T-cell (primary cell): ENCODE measurements around the gene SPIN2B. TPM values are rescaled to one million over a fixed set of nuclear protein-coding genes. Genes with fewer than 3 reads are reported as not detected.
"Not testable (repeated sequence)": the region's sequence is repeated elsewhere in the genome, so short reads cannot be mapped to it uniquely, and the experiment has no call there.

ENCODE experiments used
- ATAC-seq, 4 experiments: fragments of 200-7000 bp in 3 of 4; fragments of 150-1000 bp in 1 of 4; cut with Tn5 transposase; replicated peaks in 1 of 4; 1 replicate in 3 of 4; 2 replicates in 1 of 4; pipeline ENCODE4 v1.10.0; 2021; ENCODE audit warnings: moderate library complexity in 3 of 4, mild to moderate bottlenecking in 2 of 4, moderate number of reproducible peaks in 1 of 4
- CTCF ChIA-PET, 2 donors: fragments of 300-600 bp; sonication (Branson Sonifier 250); formaldehyde crosslinking; loops; one replicate each; lab custom pipeline; 2022; ENCODE audit warnings: antibody characterized with exemption in 2 of 2; lab: Charles Lee
- POLR2A ChIA-PET, 2 donors: fragments of 300-600 bp; sonication (Branson Sonifier 250); formaldehyde crosslinking; loops; one replicate each; lab custom pipeline; 2022; ENCODE audit warnings: antibody characterized with exemption in 2 of 2; lab: Charles Lee
- DNase-seq, 35 experiments: peaks; one replicate each; pipeline versions ENCODE4 v3.0.0 to v3.0.0-alpha.2; 2013 to 2023
- H3K27ac ChIP-seq: one replicate; pipeline ENCODE4 v1.5.1; 2013; ENCODE audit warnings: low read length
- H3K27me3 ChIP-seq, 2 experiments: replicated peaks in 1 of 2; 1 replicate in 1 of 2; 2 replicates in 1 of 2; pipeline versions ENCODE4 v1.6.1 to v1.7.0; 2013; ENCODE audit warnings: low read length in 1 of 2, mixed read lengths in 1 of 2; ENCODE audit not compliant: control insufficient read depth in 2 of 2, insufficient read depth in 2 of 2; ENCODE audit errors: extremely low read depth in 1 of 2
- H3K36me3 ChIP-seq, 2 donors: 1 replicate in 1 of 2; 2 replicates in 1 of 2; pipeline versions ENCODE4 v1.6.1 to v1.7.0; 2013; ENCODE audit warnings: low read length in 1 of 2; ENCODE audit not compliant: control insufficient read depth in 2 of 2, insufficient read depth in 1 of 2; ENCODE audit errors: extremely low read depth in 1 of 2
- H3K4me1 ChIP-seq, 2 experiments: 1 replicate in 1 of 2; 2 replicates in 1 of 2; pipeline versions ENCODE4 v1.6.1 to v1.7.0; 2013; ENCODE audit warnings: low read length in 2 of 2, mixed read lengths in 1 of 2; ENCODE audit not compliant: insufficient read depth in 2 of 2, control insufficient read depth in 1 of 2; ENCODE audit errors: extremely low read depth in 1 of 2
- H3K4me3 ChIP-seq, 2 donors: 1 replicate in 1 of 2; 2 replicates in 1 of 2; pipeline versions ENCODE4 v1.5.1 to v1.7.0; 2013; ENCODE audit warnings: mild to moderate bottlenecking in 2 of 2, low read length in 1 of 2, moderate library complexity in 1 of 2; ENCODE audit not compliant: control insufficient read depth in 1 of 2; ENCODE audit errors: extremely low read depth in 1 of 2
- H3K9me3 ChIP-seq: 2 replicates; pipeline ENCODE4 v1.7.0; 2013
- H3K27ac Mint-ChIP-seq, 2 donors: one replicate each; pipeline ENCODE4 v1.8.0; 2020 to 2021; ENCODE audit warnings: mild to moderate bottlenecking in 2 of 2, mixed read lengths in 2 of 2
- H3K27me3 Mint-ChIP-seq, 2 donors: one replicate each; pipeline ENCODE4 v1.8.0; 2021 to 2022; ENCODE audit warnings: mixed read lengths in 2 of 2
- H3K36me3 Mint-ChIP-seq: one replicate; pipeline ENCODE4 v1.8.0; 2021; ENCODE audit warnings: mixed read lengths
- H3K4me1 Mint-ChIP-seq, 3 donors: one replicate each; pipeline ENCODE4 v1.8.0; 2020 to 2022; ENCODE audit warnings: mixed read lengths in 3 of 3, mild to moderate bottlenecking in 1 of 3
- H3K4me3 Mint-ChIP-seq, 3 donors: one replicate each; pipeline ENCODE4 v1.8.0; 2020 to 2022; ENCODE audit warnings: mild to moderate bottlenecking in 3 of 3, mixed read lengths in 3 of 3, moderate library complexity in 3 of 3
- H3K9me3 Mint-ChIP-seq, 3 donors: one replicate each; pipeline ENCODE4 v1.8.0; 2020 to 2022; ENCODE audit warnings: mixed read lengths in 3 of 3
- WGBS: methylation state at CpG from one replicate; pipeline ENCODE4 v1.1.5; 2013; ENCODE audit warnings: missing lambda C conversion rate; ENCODE audit not compliant: insufficient coverage; 5-methylcytosine and 5-hydroxymethylcytosine counted together
- total RNA-seq, 35 experiments: library from RNA in 6 of 35; stranded (reverse) in 6 of 35; fragments of 120-200 nt in 1 of 35; gene quantifications; one replicate each; pipeline versions ENCODE4 v1.2.1 to v1.2.4 and lab custom pipeline; 2013 to 2026

SPIN2B gene
- total RNA-seq, 5 donors from 2014 or later (not counting 1 experiment from before 2014, with no cell fraction given): 11.4 to 17.7 (median 12.7) TPM

DNA sequence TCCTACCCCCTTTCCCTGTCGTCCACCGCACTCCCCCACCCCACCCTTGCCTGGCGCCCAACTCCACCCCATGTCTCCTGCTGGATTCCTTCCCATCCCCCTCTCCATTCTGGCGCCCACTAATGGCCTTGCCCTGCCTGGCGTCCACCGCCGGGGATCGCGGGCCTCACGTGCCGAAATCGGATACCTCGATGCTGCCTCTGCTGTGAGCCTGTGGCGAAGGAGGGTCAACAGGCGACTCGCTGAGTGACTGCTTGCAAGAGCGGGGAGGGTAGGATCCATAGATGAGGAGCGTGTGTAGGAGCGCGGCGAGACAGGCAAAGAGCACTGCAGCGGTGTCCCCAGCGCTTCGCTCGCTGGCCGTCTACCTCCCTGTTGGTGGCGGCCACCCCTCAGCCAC, 15.7 kb upstream of the SPIN2B start, which contains the start of gene SPIN2A:
Gene SPIN2A (minus strand): TSS at position 325 of the 400 bp plus-strand sequence. CDS start 800 bp downstream, outside the sequence.
- H3K4me3 ChIP-seq, DNase-seq, H3K9me3 Mint-ChIP-seq, POLR2A ChIA-PET, H3K9me3 ChIP-seq, H3K4me1 Mint-ChIP-seq, H3K36me3 ChIP-seq, CTCF ChIA-PET, H3K27ac ChIP-seq, H3K27me3 Mint-ChIP-seq, H3K27me3 ChIP-seq, H3K27ac Mint-ChIP-seq, ATAC-seq, H3K36me3 Mint-ChIP-seq, H3K4me3 Mint-ChIP-seq, H3K4me1 ChIP-seq: not testable (repeated sequence)
- 93% methylated on average over 8 of the region's 27 CpGs for WGBS

DNA sequence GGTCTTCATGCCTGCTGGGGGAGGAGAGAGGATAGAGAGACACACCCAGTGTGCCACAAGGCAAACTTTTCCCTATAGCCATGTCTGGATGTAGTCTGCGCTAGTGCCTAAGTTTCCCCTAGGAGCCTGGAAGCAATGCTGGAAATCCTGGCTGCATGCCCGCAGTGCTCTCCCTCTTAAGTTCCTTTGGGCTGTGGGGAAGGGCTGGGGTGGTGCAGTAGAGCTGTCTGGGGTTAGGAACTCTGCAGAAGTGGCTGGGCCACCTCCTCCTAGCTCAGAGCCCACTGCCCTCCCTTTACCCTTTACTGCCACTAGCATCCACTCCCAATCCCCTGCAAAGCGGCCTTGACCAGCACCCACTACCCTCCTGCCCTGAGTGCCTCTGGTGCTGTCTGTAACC, 15.2 kb upstream of the SPIN2B start:
- H3K27me3 Mint-ChIP-seq, H3K4me1 Mint-ChIP-seq, DNase-seq, H3K27me3 ChIP-seq, H3K36me3 Mint-ChIP-seq, CTCF ChIA-PET, H3K4me1 ChIP-seq, H3K9me3 ChIP-seq, H3K27ac Mint-ChIP-seq, H3K27ac ChIP-seq, H3K4me3 ChIP-seq, POLR2A ChIA-PET, H3K36me3 ChIP-seq, H3K9me3 Mint-ChIP-seq, H3K4me3 Mint-ChIP-seq, ATAC-seq: not testable (repeated sequence)
- WGBS: 100% methylated on average over 1 of the region's 3 CpGs

DNA sequence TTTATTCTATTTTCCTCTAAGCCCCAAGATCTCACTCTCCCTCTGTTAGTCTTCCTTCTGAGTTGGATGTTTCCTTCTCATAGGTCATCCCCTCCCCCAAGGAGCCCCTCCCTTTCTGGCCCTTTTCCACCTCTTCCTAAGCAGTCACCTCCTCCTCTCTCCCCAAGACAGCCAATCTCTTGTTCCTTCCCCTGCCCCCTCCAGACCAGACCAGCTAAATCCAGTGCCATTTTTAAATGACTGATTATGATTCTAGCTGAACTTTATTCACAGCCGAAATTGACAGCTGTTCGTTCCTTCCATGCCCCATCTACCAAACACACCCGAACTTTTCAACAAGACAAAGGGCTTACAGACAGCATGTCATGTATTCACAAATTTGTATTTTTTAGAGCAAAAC, 13.9 kb upstream of the SPIN2B start:
- CTCF ChIA-PET: interaction anchor here in 1 of 2 donors (0.6 kb wide), 1 partner anchor 315 kb away, joined by 3 read pairs; no protein-coding TSS in a partner anchor
- H3K27ac Mint-ChIP-seq: no peak overlapping the region
- DNase-seq (no peak), ATAC-seq (no peak)
- no peak overlapping the region for H3K4me3 ChIP-seq
- no peaks in the 10 kb centered on the region for H3K9me3 Mint-ChIP-seq
- H3K4me1 ChIP-seq: no peaks in the 10 kb centered on the region
- no peaks in the 10 kb centered on the region for H3K9me3 ChIP-seq
- H3K4me1 Mint-ChIP-seq: no peaks in the 10 kb centered on the region
- peaks cover 4% of the 10 kb centered on the region for H3K36me3 Mint-ChIP-seq
- H3K4me3 Mint-ChIP-seq: no peak overlapping the region
- peaks cover 0 to 8% of the 10 kb centered on the region in 2 donors for H3K27me3 Mint-ChIP-seq
- H3K27ac ChIP-seq: no peak overlapping the region
- H3K36me3 ChIP-seq: no peaks in the 10 kb centered on the region
- POLR2A ChIA-PET: no interaction called here
- no peaks in the 10 kb centered on the region for H3K27me3 ChIP-seq
- WGBS: no CpG with 5 or more reads among the region's 3 CpGs

DNA sequence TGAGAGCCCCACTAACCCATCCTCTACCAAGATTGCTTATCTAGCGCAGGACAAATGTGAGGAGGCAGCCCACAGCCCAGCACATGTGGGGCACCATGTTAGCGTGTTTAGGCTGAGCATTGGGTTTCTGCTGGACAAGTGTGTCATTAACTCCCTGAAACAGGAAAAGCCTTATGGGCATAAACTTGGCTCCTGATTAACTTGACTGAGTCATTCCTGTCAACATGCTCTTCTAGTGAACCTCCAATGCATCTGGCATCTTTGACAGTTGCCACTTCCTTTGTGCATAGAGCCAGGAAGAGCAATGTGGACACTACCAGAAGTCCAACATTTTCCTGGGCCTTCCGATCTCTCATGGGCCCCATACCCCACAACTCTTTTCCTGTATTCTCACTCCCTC, 13.4 kb upstream of the SPIN2B start:
- no peaks in the 10 kb centered on the region for H3K4me1 Mint-ChIP-seq

DNA sequence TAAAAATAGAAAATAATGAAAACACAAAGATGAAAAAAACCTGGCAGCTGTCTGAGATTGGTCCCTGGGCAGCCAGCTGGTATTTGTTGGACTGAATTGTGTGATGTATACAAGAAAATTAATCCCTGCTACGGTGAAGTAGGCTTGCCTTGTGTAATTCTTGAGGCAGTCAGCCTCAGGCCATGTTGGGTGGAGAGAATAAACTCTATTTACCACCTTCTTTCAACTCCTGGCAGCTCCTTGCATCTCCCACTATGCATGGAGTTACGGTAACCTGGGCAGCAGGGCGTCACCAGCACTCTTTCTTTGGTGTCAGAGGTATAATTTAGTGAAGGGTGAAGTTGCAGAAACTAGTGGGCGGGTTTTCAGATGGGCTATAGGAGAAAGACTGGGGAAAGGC, 12.4 kb upstream of the SPIN2B start:
- Mint-ChIP-seq H3K9me3 (no peaks in the 10 kb centered on the region), H3K27ac (no peak overlapping the region), H3K27me3 (peaks cover 0 to 5% of the 10 kb centered on the region in 2 donors), H3K36me3 (peaks cover 8% of the 10 kb centered on the region), H3K4me3 (no peak overlapping the region), H3K4me1 (no peaks in the 10 kb centered on the region)
- Histone ChIP-seq H3K27me3 (no peaks in the 10 kb centered on the region), H3K9me3 (no peaks in the 10 kb centered on the region), H3K27ac (no peak overlapping the region), H3K36me3 (no peaks in the 10 kb centered on the region), H3K4me3 (no peak overlapping the region), H3K4me1 (no peaks in the 10 kb centered on the region)
- ChIA-PET POLR2A (no interaction called here), CTCF (no interaction called here)
- DNase-seq (no peak), ATAC-seq (no peak)
- no CpG with 5 or more reads among the region's 4 CpGs for WGBS

More for the DNA sequence above, 13.4 kb upstream of the SPIN2B start:
- H3K4me3 Mint-ChIP-seq: no peak overlapping the region
- H3K36me3 Mint-ChIP-seq: peaks cover 4% of the 10 kb centered on the region
- no peak for ATAC-seq
- no peaks in the 10 kb centered on the region for H3K4me1 ChIP-seq
- POLR2A ChIA-PET: no interaction called here
- CTCF ChIA-PET: no interaction called here
- no peak overlapping the region for H3K27ac ChIP-seq
- H3K4me3 ChIP-seq: no peak overlapping the region
- H3K9me3 Mint-ChIP-seq: no peaks in the 10 kb centered on the region
- H3K27ac Mint-ChIP-seq: no peak overlapping the region
- WGBS: 100% methylated on average over 1 of the region's 3 CpGs
- DNase-seq: no peak
- no peaks in the 10 kb centered on the region for H3K9me3 ChIP-seq
- no peaks in the 10 kb centered on the region for H3K27me3 ChIP-seq
- H3K36me3 ChIP-seq: no peaks in the 10 kb centered on the region
- H3K27me3 Mint-ChIP-seq: peaks cover 0 to 8% of the 10 kb centered on the region in 2 donors

DNA sequence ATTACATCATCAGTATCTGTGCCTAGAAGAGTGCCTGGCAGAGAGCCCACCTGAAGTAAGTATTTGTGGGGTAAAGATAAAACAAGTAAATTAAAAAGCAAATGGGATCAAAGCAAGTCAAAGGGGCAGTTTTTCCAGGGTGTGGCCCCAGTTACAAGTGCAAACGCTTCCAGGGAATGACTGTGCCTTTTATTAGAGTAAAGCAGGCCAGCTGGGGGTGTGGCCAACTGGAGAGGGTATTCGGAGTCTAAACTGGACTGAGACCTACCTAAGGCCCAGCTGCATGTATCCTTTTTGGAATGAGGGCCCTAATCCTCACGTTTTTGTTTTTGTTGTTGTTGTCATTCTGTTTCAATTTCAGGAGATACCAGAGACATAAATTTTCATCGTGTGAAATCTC, 11.9 kb upstream of the SPIN2B start:
- H3K36me3 ChIP-seq, DNase-seq, H3K4me1 ChIP-seq, H3K9me3 ChIP-seq, H3K4me1 Mint-ChIP-seq, ATAC-seq, CTCF ChIA-PET, H3K27ac Mint-ChIP-seq, H3K27me3 Mint-ChIP-seq, POLR2A ChIA-PET, H3K27ac ChIP-seq, H3K4me3 Mint-ChIP-seq, H3K9me3 Mint-ChIP-seq, H3K4me3 ChIP-seq, H3K36me3 Mint-ChIP-seq, H3K27me3 ChIP-seq: not testable (repeated sequence)
- no CpG with 5 or more reads among the region's 4 CpGs for WGBS

DNA sequence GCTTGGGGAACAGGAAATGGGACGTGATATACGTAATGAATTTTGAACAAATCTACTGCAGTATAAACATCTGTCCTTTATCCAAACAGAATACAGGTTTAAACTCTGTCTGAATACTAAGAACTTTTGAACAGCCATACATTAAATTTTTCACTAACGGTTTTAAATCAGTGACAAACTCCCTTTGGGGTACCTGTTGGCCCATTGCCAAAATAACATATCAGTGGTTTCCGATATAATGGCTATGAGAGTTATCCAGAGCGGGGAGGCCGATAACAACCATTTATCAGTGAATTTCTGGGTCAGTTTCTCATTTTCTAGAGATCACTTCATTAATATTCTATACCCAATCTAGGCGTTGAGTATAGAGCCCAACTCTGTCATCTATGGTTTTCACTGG, 10.7 kb upstream of the SPIN2B start:
- no peaks in the 10 kb centered on the region for H3K9me3 Mint-ChIP-seq
- ChIA-PET CTCF (no interaction called here), POLR2A (no interaction called here)
- no peaks in the 10 kb centered on the region for H3K27me3 ChIP-seq
- no peak overlapping the region for H3K4me3 ChIP-seq
- no peak overlapping the region for H3K4me3 Mint-ChIP-seq
- H3K36me3 Mint-ChIP-seq: peaks cover 11% of the 10 kb centered on the region
- no peaks in the 10 kb centered on the region for H3K4me1 Mint-ChIP-seq
- DNase-seq (no peak), ATAC-seq (no peak)
- H3K27me3 Mint-ChIP-seq: peaks cover 0 to 7% of the 10 kb centered on the region in 2 donors
- no peak overlapping the region for H3K27ac ChIP-seq
- WGBS: 100% methylated on average over 1 of the region's 7 CpGs
- H3K27ac Mint-ChIP-seq: no peak overlapping the region
- no peaks in the 10 kb centered on the region for H3K36me3 ChIP-seq
- no peaks in the 10 kb centered on the region for H3K9me3 ChIP-seq
- H3K4me1 ChIP-seq: no peaks in the 10 kb centered on the region
